T-helper 2 cell (primary cell): ENCODE results near the gene VWA8.

Experiments used
- DNase-seq, 5 experiments: peaks; one replicate each; pipeline versions ENCODE4 v3.0.0 to v3.0.0-alpha.2; 2012 to 2022
- total RNA-seq, 2 donors: gene quantifications; one replicate each; lab custom pipeline; 2026; lab: John Stamatoyannopoulos, UW

VWA8 gene
- 44.9 to 56.0 reads per million in 2 donors for total RNA-seq

- DNase-seq, result peak; percentile 58 to 93 (median 77)
Measured at GRCh38 chr13:41960637-41961465, at the start of gene VWA8. TSS of gene VWA8 (minus strand) at chr13:41961109. CDS start at chr13:41961015, 94 bp downstream.

- no peak for DNase-seq
Measured at GRCh38 chr13:42009057-42009456, 48.1 kb upstream of the VWA8 start.

GRCh38 chr13:42007844-42008243 is 46.9 kb upstream of the VWA8 start:
- DNase-seq, result no peak

GRCh38 chr13:42002066-42002465 is 41.2 kb upstream of the VWA8 start:
- DNase-seq, result no peak

- DNase-seq, result no peak
Measured at GRCh38 chr13:42001580-42001979, 40.7 kb upstream of the VWA8 start.

GRCh38 chr13:42000846-42001245 is 39.9 kb upstream of the VWA8 start:
- DNase-seq, result no peak

- DNase-seq, result no peak
Measured at GRCh38 chr13:41997396-41997795, 36.5 kb upstream of the VWA8 start.

- DNase-seq, result peak in 1 of 5 experiments; percentile 18
Measured at GRCh38 chr13:41995946-41996345, 35.0 kb upstream of the VWA8 start.

GRCh38 chr13:41995336-41995735 is 34.4 kb upstream of the VWA8 start:
- no peak for DNase-seq

GRCh38 chr13:41994696-41995095 is 33.8 kb upstream of the VWA8 start:
- no peak for DNase-seq

GRCh38 chr13:41991936-41992335 is 31.0 kb upstream of the VWA8 start:
- no peak for DNase-seq

- DNase-seq, result no peak
Measured at GRCh38 chr13:41988244-41988643, 27.3 kb upstream of the VWA8 start.

GRCh38 chr13:41985788-41986508 is 25.0 kb upstream of the VWA8 start:
- no peak for DNase-seq

- no peak for DNase-seq
Measured at GRCh38 chr13:41981951-41982715, 21.2 kb upstream of the VWA8 start.

GRCh38 chr13:41978007-41978406 is 17.1 kb upstream of the VWA8 start:
- no peak for DNase-seq

GRCh38 chr13:41976476-41976875 is 15.6 kb upstream of the VWA8 start:
- DNase-seq, result no peak

- DNase-seq, result peak in 2 of 5 experiments; percentile 55 to 71
Measured at GRCh38 chr13:41974262-41974900, 13.5 kb upstream of the VWA8 start.

- DNase-seq, result no peak
Measured at GRCh38 chr13:41973247-41973741, 12.4 kb upstream of the VWA8 start.

- peak in 2 of 5 experiments; percentile 51 to 86 for DNase-seq
Measured at GRCh38 chr13:41971848-41972247, 10.9 kb upstream of the VWA8 start.

GRCh38 chr13:41970918-41971317 is 10.0 kb upstream of the VWA8 start:
- no peak for DNase-seq

GRCh38 chr13:41970022-41970421 is 9.1 kb upstream of the VWA8 start:
- DNase-seq, result no peak

- no peak for DNase-seq
Measured at GRCh38 chr13:41969072-41969471, 8.2 kb upstream of the VWA8 start.
